ENCODE data around the gene ACOXL. TPM values are rescaled to one million over a fixed set of nuclear protein-coding genes. Genes with fewer than 3 reads are reported as not detected.

Gene ACOXL
- total and polyA plus RNA-seq, 2 of the 8 experiments (the other 6 are each of a cell fraction or from before 2014, with no cell fraction given) = 11.4 to 20.6 TPM

- no peaks in the 10 kb centered on the region for H3K79me1 ChIP-seq (ENCODE audit: low read depth, low read length)
- FAIRE-seq (no peak), DNase-seq (ENCODE audit: low read depth in 1 of 2, low spot score in 2 of 2) (no peak)
- ChIA-PET POLR2A (ENCODE audit: partially characterized antibody) (no interaction called here), CTCF (ENCODE audit: partially characterized antibody) (no interaction called here)
- no peak overlapping the region for H3K9ac ChIP-seq (replicated peaks in 1 of 4; ENCODE audit: extremely low read depth in 1 of 4, low read depth in 3 of 4, low read length in 3 of 4)
- H3K4me2 ChIP-seq (ENCODE audit: insufficient read depth in 1 of 2, low read depth in 2 of 2, low read length in 2 of 2) = no peak overlapping the region
- TF ChIP-seq SIN3A (conservative IDR thresholded peaks at IDR 0.05 in 1 of 2, IDR thresholded peaks at IDR 0.05 in 1 of 2; ENCODE audit: low read depth in 1 of 2, low read length in 2 of 2) (no peak), POU5F1 (IDR thresholded peaks at IDR 0.05; ENCODE audit: low read depth, low read length) (no peak)
- no peak overlapping the region for H2BK20ac ChIP-seq (ENCODE audit: low read length)
- H3K14ac ChIP-seq (ENCODE audit: insufficient read length) = no peak overlapping the region
- no peak overlapping the region for H4K8ac ChIP-seq (ENCODE audit: extremely low read depth, insufficient read depth, low read length)
- H2BK12ac ChIP-seq (ENCODE audit: low read depth, low read length) = no peak overlapping the region
- no peaks in the 10 kb centered on the region for H3K4me1 ChIP-seq (replicated peaks in 1 of 4; ENCODE audit: control insufficient read depth in 3 of 4, insufficient read depth in 4 of 4, low read length in 3 of 4)
- H3K18ac ChIP-seq (ENCODE audit: extremely low read depth, low read length) = no peak overlapping the region
- H3K23ac ChIP-seq (ENCODE audit: insufficient read length) = no peak overlapping the region
- no peak overlapping the region for H2BK120ac ChIP-seq (replicated peaks; ENCODE audit: low read depth, low read length)
- no peaks in the 10 kb centered on the region for H4K20me1 ChIP-seq (replicated peaks in 1 of 2; ENCODE audit: control insufficient read depth in 1 of 2, insufficient read depth in 2 of 2, low read length in 2 of 2)
- H3K27me3 ChIP-seq (replicated peaks in 1 of 4; ENCODE audit: control insufficient read depth in 3 of 4, extremely low read depth in 1 of 4, insufficient read depth in 3 of 4, low read length in 3 of 4) = no peaks in the 10 kb centered on the region
- H3K56ac ChIP-seq (replicated peaks; ENCODE audit: insufficient read length, low read depth, low read length) = no peak overlapping the region
- H3K4me3 ChIP-seq (ENCODE audit: extremely low read depth in 1 of 4, insufficient read depth in 2 of 4, low read depth in 3 of 4, low read length in 4 of 4) = no peak overlapping the region
- H3K27ac ChIP-seq (ENCODE audit: low read depth, low read length) = no peak overlapping the region
- WGBS, 2 experiments (ENCODE audit: extremely low coverage in 1 of 2, insufficient coverage in 1 of 2, insufficient read length in 1 of 2, insufficient replicate concordance in 2 of 2, low coverage in 1 of 2, low lambda C conversion rate in 2 of 2, missing lambda C conversion rate in 1 of 2) = 88% methylated on average over 7 of the region's 8 CpGs; no CpG with 5 or more reads in 1 of the 2 experiments
- H3K79me2 ChIP-seq (ENCODE audit: control insufficient read depth in 1 of 2, insufficient read depth in 2 of 2, low read length in 2 of 2) = no peaks in the 10 kb centered on the region
- H3K4ac ChIP-seq (replicated peaks; ENCODE audit: insufficient read length, low read depth, low read length) = no peak overlapping the region
- H2AFZ ChIP-seq (ENCODE audit: low read length) = no peak overlapping the region
- no peak overlapping the region for H2AK5ac ChIP-seq (ENCODE audit: low read depth, low read length)
- no peaks in the 10 kb centered on the region for H3K36me3 ChIP-seq (ENCODE audit: control insufficient read depth in 2 of 4, insufficient read depth in 4 of 4, low read length in 3 of 4)
- no peaks in the 10 kb centered on the region for H3K9me3 ChIP-seq (ENCODE audit: insufficient read depth in 2 of 2, low read depth in 1 of 2, low read length in 1 of 2)
- H4K5ac ChIP-seq (ENCODE audit: insufficient read length, low read depth, low read length) = no peak overlapping the region
- no peak overlapping the region for H2BK5ac ChIP-seq (ENCODE audit: low read depth, low read length)
- no peak overlapping the region for H2BK15ac ChIP-seq (ENCODE audit: low read length)
- no peaks in the 10 kb centered on the region for H3K23me2 ChIP-seq (ENCODE audit: low read depth, low read length)
- H4K91ac ChIP-seq (replicated peaks; ENCODE audit: insufficient read length, low read length) = no peak overlapping the region
These were observed 363.1 kb downstream of the ACOXL start for GRCh38 chr2:111095434-111095833.
